ENCODE data around the gene PPFIBP1.
"Not testable (repeated sequence)": the region's sequence is repeated elsewhere in the genome, so short reads cannot be mapped to it uniquely, and the experiment has no call there.

PPFIBP1 gene

GRCh38 chr12:27575762-27576118 is 51.7 kb downstream of the PPFIBP1 start:
- no peak overlapping the region for H3K4me3 ChIP-seq (ENCODE audit: low read depth, low read length)
- TF ChIP-seq CTCF (IDR thresholded peaks at IDR 0.05; ENCODE audit: low read depth, low read length) (no peak), POLR2A (IDR thresholded peaks at IDR 0.05; ENCODE audit: extremely low read depth, insufficient read length) (no peak), MAX (IDR thresholded peaks at IDR 0.05; ENCODE audit: low read depth, low read length) (no peak), MYC (IDR thresholded peaks at IDR 0.05; ENCODE audit: low read depth, low read length) (no peak)
- no peak for DNase-seq (ENCODE audit: low read depth)

- no peak overlapping the region for H3K4me3 ChIP-seq (ENCODE audit: low read depth, low read length)
- DNase-seq (ENCODE audit: low read depth) = no peak
- TF ChIP-seq MYC (IDR thresholded peaks at IDR 0.05; ENCODE audit: low read depth, low read length) = no peak
- no peak for TF ChIP-seq POLR2A (IDR thresholded peaks at IDR 0.05; ENCODE audit: extremely low read depth, insufficient read length)
- no peak for TF ChIP-seq CTCF (IDR thresholded peaks at IDR 0.05; ENCODE audit: low read depth, low read length)
Observed at GRCh38 chr12:27576667-27577347, 52.8 kb downstream of the PPFIBP1 start.

- no peak for DNase-seq (ENCODE audit: low read depth)
Observed at GRCh38 chr12:27577688-27578087, 53.7 kb downstream of the PPFIBP1 start.

GRCh38 chr12:27578689-27579372 is 54.8 kb downstream of the PPFIBP1 start:
- no peak overlapping the region for H3K4me3 ChIP-seq (ENCODE audit: low read depth, low read length)
- no peak for TF ChIP-seq POLR2A (IDR thresholded peaks at IDR 0.05; ENCODE audit: extremely low read depth, insufficient read length)
- no peak for TF ChIP-seq CTCF (IDR thresholded peaks at IDR 0.05; ENCODE audit: low read depth, low read length)
- no peak for TF ChIP-seq MAX (IDR thresholded peaks at IDR 0.05; ENCODE audit: low read depth, low read length)
- TF ChIP-seq MYC (IDR thresholded peaks at IDR 0.05; ENCODE audit: low read depth, low read length) = no peak
- no peak for DNase-seq (ENCODE audit: low read depth)

More at GRCh38 chr12:27577688-27578087, 53.7 kb downstream of the PPFIBP1 start:
- no peak overlapping the region for H3K4me3 ChIP-seq (ENCODE audit: low read depth, low read length)
- no peak for TF ChIP-seq MAX (IDR thresholded peaks at IDR 0.05; ENCODE audit: low read depth, low read length)

- TF ChIP-seq CTCF (IDR thresholded peaks at IDR 0.05; ENCODE audit: low read depth, low read length) (no peak), MYC (IDR thresholded peaks at IDR 0.05; ENCODE audit: low read depth, low read length) (no peak), POLR2A (IDR thresholded peaks at IDR 0.05; ENCODE audit: extremely low read depth, insufficient read length) (no peak), MAX (IDR thresholded peaks at IDR 0.05; ENCODE audit: low read depth, low read length) (no peak)
- DNase-seq (ENCODE audit: low read depth) = no peak
- no peak overlapping the region for H3K4me3 ChIP-seq (ENCODE audit: low read depth, low read length)
Observed at GRCh38 chr12:27580561-27581330, 56.7 kb downstream of the PPFIBP1 start.

- not testable (repeated sequence) for H3K4me3 ChIP-seq (ENCODE audit: low read depth, low read length); DNase-seq (ENCODE audit: low read depth)
Observed at GRCh38 chr12:27581331-27581671, 57.3 kb downstream of the PPFIBP1 start.

- not testable (repeated sequence) for DNase-seq (ENCODE audit: low read depth); H3K4me3 ChIP-seq (ENCODE audit: low read depth, low read length)
Observed at GRCh38 chr12:27581833-27582232, 57.8 kb downstream of the PPFIBP1 start.

GRCh38 chr12:27582445-27582844 is 58.4 kb downstream of the PPFIBP1 start:
- not testable (repeated sequence) for H3K4me3 ChIP-seq (ENCODE audit: low read depth, low read length); DNase-seq (ENCODE audit: low read depth)
